Neural crest cell (in vitro differentiated cells): ENCODE results near the gene CD247. TPM values are rescaled to one million over a fixed set of nuclear protein-coding genes. Genes with fewer than 3 reads are reported as not detected.
A peak's percentile ranks its signal among the peaks of the same experiment; 100 is the strongest.

Experiments used
- DNase-seq: peaks from one replicate; pipeline ENCODE4 v3.0.0; 2021; ENCODE audit warnings: low read depth, mixed read lengths, low spot score
- H3K27ac Mint-ChIP-seq: one replicate; pipeline ENCODE4 v1.8.0; 2021; ENCODE audit warnings: mild to moderate bottlenecking, mixed read lengths; ENCODE audit not compliant: unreplicated experiment
- H3K27me3 Mint-ChIP-seq: 2 replicates; pipeline ENCODE4 v1.8.0; 2021; ENCODE audit warnings: low read depth, mild to moderate bottlenecking, mixed read lengths
- H3K36me3 Mint-ChIP-seq: 2 replicates; pipeline ENCODE4 v1.8.0; 2021; ENCODE audit warnings: low read depth, mild to moderate bottlenecking, mixed read lengths
- H3K4me1 Mint-ChIP-seq: 2 replicates; pipeline ENCODE4 v1.8.0; 2021; ENCODE audit warnings: mixed read lengths
- H3K4me3 Mint-ChIP-seq: one replicate; pipeline ENCODE4 v1.8.0; 2021; ENCODE audit warnings: mild to moderate bottlenecking, mixed read lengths
- H3K9me3 Mint-ChIP-seq: 2 replicates; pipeline ENCODE4 v1.8.0; 2021; ENCODE audit warnings: mixed read lengths
- total RNA-seq: library from RNA; stranded (reverse); gene quantifications from 2 replicates; pipeline ENCODE4 v1.2.1, GENCODE V29; 2021
- TF ChIP-seq, protein P1 (sequence below): fragments of 200-600 bp; sonication (generic); conservative IDR thresholded peaks from 2 replicates; pipeline ENCODE4 v1.5.0; 2021; ENCODE audit warnings: antibody characterized with exemption, mild to moderate bottlenecking

CD247 gene
- total RNA-seq, 1 donor from 2014 or later = 3.9 TPM

DNA sequence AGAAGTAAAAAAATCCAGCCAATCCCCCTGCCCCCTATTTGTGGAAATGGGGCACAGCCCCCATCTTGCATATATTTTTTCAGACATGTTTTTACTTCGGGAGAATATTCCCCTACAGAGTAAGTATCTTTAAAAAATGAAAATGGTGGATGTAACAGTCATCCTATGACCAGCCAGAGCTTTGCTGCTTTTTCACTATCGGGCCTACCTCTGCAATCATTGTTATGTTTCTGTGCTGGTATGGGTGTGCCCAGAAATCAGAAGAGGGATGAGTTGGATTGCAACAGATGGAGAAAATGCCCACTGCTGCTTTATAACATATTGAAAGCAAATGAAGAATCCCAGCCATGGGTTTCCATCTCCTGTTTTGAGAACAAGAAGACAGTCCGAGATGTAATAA lies 2.9 kb downstream of the CD247 start:
- H3K27ac Mint-ChIP-seq = no peak overlapping the region
- H3K4me1 Mint-ChIP-seq = peaks cover 30% of the 10 kb centered on the region
- H3K9me3 Mint-ChIP-seq = no peaks in the 10 kb centered on the region
- H3K36me3 Mint-ChIP-seq = no peaks in the 10 kb centered on the region
- TF ChIP-seq, protein P1, sequence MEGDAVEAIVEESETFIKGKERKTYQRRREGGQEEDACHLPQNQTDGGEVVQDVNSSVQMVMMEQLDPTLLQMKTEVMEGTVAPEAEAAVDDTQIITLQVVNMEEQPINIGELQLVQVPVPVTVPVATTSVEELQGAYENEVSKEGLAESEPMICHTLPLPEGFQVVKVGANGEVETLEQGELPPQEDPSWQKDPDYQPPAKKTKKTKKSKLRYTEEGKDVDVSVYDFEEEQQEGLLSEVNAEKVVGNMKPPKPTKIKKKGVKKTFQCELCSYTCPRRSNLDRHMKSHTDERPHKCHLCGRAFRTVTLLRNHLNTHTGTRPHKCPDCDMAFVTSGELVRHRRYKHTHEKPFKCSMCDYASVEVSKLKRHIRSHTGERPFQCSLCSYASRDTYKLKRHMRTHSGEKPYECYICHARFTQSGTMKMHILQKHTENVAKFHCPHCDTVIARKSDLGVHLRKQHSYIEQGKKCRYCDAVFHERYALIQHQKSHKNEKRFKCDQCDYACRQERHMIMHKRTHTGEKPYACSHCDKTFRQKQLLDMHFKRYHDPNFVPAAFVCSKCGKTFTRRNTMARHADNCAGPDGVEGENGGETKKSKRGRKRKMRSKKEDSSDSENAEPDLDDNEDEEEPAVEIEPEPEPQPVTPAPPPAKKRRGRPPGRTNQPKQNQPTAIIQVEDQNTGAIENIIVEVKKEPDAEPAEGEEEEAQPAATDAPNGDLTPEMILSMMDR = no peak
- H3K27me3 Mint-ChIP-seq = no peaks in the 10 kb centered on the region
- DNase-seq = no peak
- no peak overlapping the region for H3K4me3 Mint-ChIP-seq

DNA sequence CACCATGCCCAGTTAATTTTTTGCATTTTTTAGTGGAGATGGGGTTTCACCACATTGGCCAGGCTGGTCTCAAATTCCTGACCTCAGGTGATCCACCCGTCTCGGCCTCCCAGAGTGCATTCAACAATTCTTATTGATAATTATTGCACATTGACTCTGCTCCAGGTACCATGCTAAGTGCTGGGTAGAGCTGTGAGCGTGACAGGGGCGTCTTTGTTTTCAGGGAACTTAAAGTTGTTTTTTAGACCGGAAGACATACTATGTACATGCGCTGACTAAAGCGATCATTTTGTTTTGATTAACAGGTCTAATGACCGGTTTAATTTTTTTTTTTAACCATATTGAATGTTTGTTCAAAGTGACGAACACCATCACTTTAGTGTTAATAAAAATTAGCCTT lies 4.0 kb downstream of the CD247 start:
- peaks cover 30% of the 10 kb centered on the region for H3K4me1 Mint-ChIP-seq
- H3K27ac Mint-ChIP-seq = no peak overlapping the region
- H3K36me3 Mint-ChIP-seq = no peaks in the 10 kb centered on the region
- no peaks in the 10 kb centered on the region for H3K27me3 Mint-ChIP-seq
- H3K4me3 Mint-ChIP-seq = no peak overlapping the region
- DNase-seq = no peak
- no peaks in the 10 kb centered on the region for H3K9me3 Mint-ChIP-seq
- TF ChIP-seq, protein P1 = no peak

DNA sequence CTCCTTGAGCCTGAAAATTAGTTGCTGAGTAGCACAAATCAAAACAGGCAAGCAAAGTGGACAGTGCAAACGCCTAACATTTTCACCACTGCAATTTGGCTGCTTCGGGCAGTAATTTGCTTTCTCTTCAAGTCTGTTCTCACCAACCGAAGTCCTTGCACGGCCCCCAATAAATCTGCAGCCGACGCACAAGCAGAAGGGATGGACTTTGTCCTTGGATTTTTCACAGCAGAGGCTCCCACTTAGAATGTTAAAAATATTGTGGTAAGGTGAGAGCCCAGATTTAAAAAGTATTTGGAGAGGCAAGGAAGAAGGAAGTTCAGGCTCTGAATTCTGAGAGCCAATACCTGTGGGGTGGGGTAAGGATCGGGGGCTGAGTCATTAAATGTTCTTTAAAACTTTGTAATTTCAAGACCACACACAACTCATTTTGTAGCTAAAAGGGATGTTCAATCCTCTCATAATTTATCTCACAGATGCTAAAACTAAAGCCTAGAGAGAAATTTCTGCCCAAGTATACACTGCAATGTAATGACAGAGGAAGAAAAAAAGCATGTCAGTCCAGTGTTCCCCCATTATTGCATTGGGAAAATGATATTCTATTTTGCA lies 6.2 kb downstream of the CD247 start:
- no peaks in the 10 kb centered on the region for H3K36me3 Mint-ChIP-seq
- peaks cover 27% of the 10 kb centered on the region for H3K4me1 Mint-ChIP-seq
- DNase-seq = no peak
- H3K27ac Mint-ChIP-seq = peak overlapping the region; percentile 50
- no peaks in the 10 kb centered on the region for H3K27me3 Mint-ChIP-seq
- no peak overlapping the region for H3K4me3 Mint-ChIP-seq
- TF ChIP-seq, protein P1 = no peak
- no peaks in the 10 kb centered on the region for H3K9me3 Mint-ChIP-seq

DNA sequence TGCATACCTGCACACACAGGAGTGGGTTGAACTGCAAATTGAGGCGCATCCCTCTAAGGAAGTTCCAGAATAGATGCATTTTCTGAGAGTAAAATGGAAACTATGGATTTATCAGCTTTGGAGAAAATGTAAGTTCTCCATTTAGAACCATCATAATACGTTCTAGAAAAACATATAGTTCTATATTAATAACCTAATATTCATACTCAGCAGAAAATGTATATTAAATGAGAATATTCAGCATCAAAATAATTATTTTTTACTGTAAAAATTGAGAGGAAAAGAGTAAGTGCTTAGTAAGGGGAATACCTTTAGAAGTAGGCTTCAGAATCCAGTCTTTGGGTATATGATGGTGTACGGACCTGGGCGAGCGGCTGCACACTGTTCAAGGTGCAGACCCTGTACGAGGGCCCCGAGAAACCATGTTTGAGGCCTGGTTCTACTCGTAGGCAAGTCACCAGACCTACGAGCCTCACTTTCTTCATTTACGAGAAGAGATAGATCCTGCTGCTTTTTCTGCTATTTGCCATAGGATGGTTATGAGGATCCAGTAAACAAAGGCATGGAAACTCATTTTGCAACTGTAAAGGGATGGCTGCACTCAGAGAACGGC lies 6.8 kb downstream of the CD247 start:
- H3K4me1 Mint-ChIP-seq = peaks cover 20% of the 10 kb centered on the region
- H3K36me3 Mint-ChIP-seq = no peaks in the 10 kb centered on the region
- no peaks in the 10 kb centered on the region for H3K9me3 Mint-ChIP-seq

DNA sequence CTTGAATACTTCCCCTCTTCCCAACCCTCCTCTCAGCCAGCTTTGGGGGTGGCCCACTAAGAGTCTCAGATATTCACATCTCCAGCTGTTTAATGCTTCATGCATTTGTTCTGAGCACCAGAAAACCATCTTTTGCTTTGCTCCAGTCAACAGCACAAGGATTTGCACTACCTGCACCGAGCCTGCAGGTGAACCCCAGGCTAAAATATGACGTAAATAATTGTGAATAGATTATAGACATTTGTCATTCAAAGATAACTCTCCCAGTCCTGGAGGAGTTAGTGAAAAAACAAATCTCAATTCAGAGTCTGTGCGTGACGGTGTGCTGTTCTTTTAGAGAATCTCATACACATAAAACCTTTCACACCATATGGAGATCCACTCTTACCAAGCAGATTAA lies 7.4 kb downstream of the CD247 start:
- Mint-ChIP-seq H3K27ac (no peak overlapping the region), H3K9me3 (no peaks in the 10 kb centered on the region), H3K36me3 (no peaks in the 10 kb centered on the region), H3K4me3 (no peak overlapping the region), H3K27me3 (no peaks in the 10 kb centered on the region), H3K4me1 (peaks cover 17% of the 10 kb centered on the region)
- no peak for DNase-seq
- TF ChIP-seq, protein P1 = no peak

More for the DNA sequence above, 6.8 kb downstream of the CD247 start:
- Mint-ChIP-seq H3K4me3 (no peak overlapping the region), H3K27ac (no peak overlapping the region), H3K27me3 (no peaks in the 10 kb centered on the region)
- no peak for DNase-seq
- TF ChIP-seq, protein P1 = no peak
